Activated T-cell treated with anti-CD3 and anti-CD28 coated beads for 24 hours (primary cell): ENCODE results near the gene RPL5.
A peak's percentile ranks its signal among the peaks of the same experiment; 100 is the strongest.
"Not testable (repeated sequence)": the region's sequence is repeated elsewhere in the genome, so short reads cannot be mapped to it uniquely, and the experiment has no call there.

ENCODE experiments used
- DNase-seq: peaks from one replicate; pipeline ENCODE4 v3.0.0-alpha.2; 2020; ENCODE audit warnings: low read depth

RPL5 gene

GRCh38 chr1:92831762-92832536, at the start of gene RPL5:
Gene RPL5 (plus strand): TSS chr1:92832040. CDS start chr1:92832115, 75 bp downstream.
- DNase-seq = peak; percentile 96

- not testable (repeated sequence) for DNase-seq
Observed at GRCh38 chr1:92783550-92783949, 48.3 kb upstream of the RPL5 start.

- peak; percentile 12 for DNase-seq
Observed at GRCh38 chr1:92784021-92784638, 47.7 kb upstream of the RPL5 start.

- DNase-seq = peak; percentile 59
Observed at GRCh38 chr1:92784639-92785500, 47.0 kb upstream of the RPL5 start, which contains the start of gene EVI5. Gene EVI5 (minus strand): TSS chr1:92785108. CDS start chr1:92736546, 48,562 bp downstream.

GRCh38 chr1:92786111-92786901, 45.5 kb upstream of the RPL5 start:
- DNase-seq = no peak

- DNase-seq = no peak
Observed at GRCh38 chr1:92790081-92790480, 41.8 kb upstream of the RPL5 start.

GRCh38 chr1:92790867-92791266, 41.0 kb upstream of the RPL5 start:
- no peak for DNase-seq

GRCh38 chr1:92791487-92792066, 40.3 kb upstream of the RPL5 start:
- DNase-seq = no peak

GRCh38 chr1:92792340-92792782, 39.5 kb upstream of the RPL5 start:
- DNase-seq = no peak

GRCh38 chr1:92795166-92795565, 36.7 kb upstream of the RPL5 start:
- no peak for DNase-seq

- no peak for DNase-seq
Observed at GRCh38 chr1:92797297-92797696, 34.5 kb upstream of the RPL5 start.

- DNase-seq = no peak
Observed at GRCh38 chr1:92797961-92798360, 33.9 kb upstream of the RPL5 start.

GRCh38 chr1:92803140-92803887, 28.5 kb upstream of the RPL5 start:
- DNase-seq = no peak

- DNase-seq = no peak
Observed at GRCh38 chr1:92804721-92805201, 27.1 kb upstream of the RPL5 start.

GRCh38 chr1:92805216-92805615, 26.6 kb upstream of the RPL5 start:
- DNase-seq = no peak

GRCh38 chr1:92808381-92808780, 23.5 kb upstream of the RPL5 start:
- DNase-seq = no peak

- DNase-seq = no peak
Observed at GRCh38 chr1:92816732-92817131, 15.1 kb upstream of the RPL5 start.

- DNase-seq = no peak
Observed at GRCh38 chr1:92817137-92817697, 14.6 kb upstream of the RPL5 start.

GRCh38 chr1:92817986-92818764, 13.7 kb upstream of the RPL5 start:
- no peak for DNase-seq
